Mucosa of stomach (tissue), 1 donor: Measurements from ENCODE around the gene ZMIZ1.
A peak's percentile ranks its signal among the peaks of the same experiment; 100 is the strongest.
"Not testable (repeated sequence)": the region's sequence is repeated elsewhere in the genome, so short reads cannot be mapped to it uniquely, and the experiment has no call there.

Experiments used
- H3K27me3 ChIP-seq: one replicate; pipeline ENCODE4 v1.7.0; 2013; ENCODE audit warnings: mild to moderate bottlenecking, low read length; ENCODE audit not compliant: control insufficient read depth, insufficient read depth
- H3K36me3 ChIP-seq: one replicate; pipeline ENCODE4 v1.7.0; 2013; ENCODE audit warnings: low read length; ENCODE audit not compliant: control insufficient read depth, insufficient read depth
- H3K4me1 ChIP-seq: one replicate; pipeline ENCODE4 v1.7.0; 2013; ENCODE audit warnings: mild to moderate bottlenecking, low read length; ENCODE audit not compliant: control insufficient read depth, insufficient read depth
- H3K4me3 ChIP-seq: one replicate; pipeline ENCODE4 v1.7.0; 2013; ENCODE audit warnings: low read length
- H3K9ac ChIP-seq: one replicate; pipeline ENCODE4 v1.7.0; 2013; ENCODE audit warnings: mild to moderate bottlenecking, low read length, moderate library complexity
- H3K9me3 ChIP-seq: one replicate; pipeline ENCODE4 v1.7.0; 2013; ENCODE audit warnings: mild to moderate bottlenecking, low read length, moderate library complexity; ENCODE audit not compliant: control insufficient read depth
- donor health status: Pancreatic carcinoma.

The ZMIZ1 gene

DNA sequence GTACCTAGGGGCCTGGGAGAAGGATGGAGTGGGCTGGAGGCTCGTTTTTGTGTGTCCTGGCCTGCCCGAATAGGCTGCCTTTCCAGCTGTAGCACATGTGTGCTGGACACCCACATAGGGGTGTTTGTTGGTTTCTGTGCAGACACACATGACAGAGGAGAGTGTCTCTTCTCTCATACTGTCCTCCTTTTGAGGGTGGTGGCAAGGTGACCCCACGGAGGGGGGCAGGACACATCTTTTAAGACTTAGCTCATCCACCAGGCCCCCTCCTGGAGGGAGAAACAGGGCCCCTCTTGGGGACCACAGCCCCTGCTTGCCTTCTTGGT, 206.3 kb downstream of the ZMIZ1 start:
- Histone ChIP-seq H3K36me3 (peaks cover 10% of the 10 kb centered on the region), H3K9me3 (no peaks in the 10 kb centered on the region), H3K9ac (no peak overlapping the region), H3K27me3 (no peaks in the 10 kb centered on the region), H3K4me1 (peaks cover 59% of the 10 kb centered on the region), H3K4me3 (no peak overlapping the region)

DNA sequence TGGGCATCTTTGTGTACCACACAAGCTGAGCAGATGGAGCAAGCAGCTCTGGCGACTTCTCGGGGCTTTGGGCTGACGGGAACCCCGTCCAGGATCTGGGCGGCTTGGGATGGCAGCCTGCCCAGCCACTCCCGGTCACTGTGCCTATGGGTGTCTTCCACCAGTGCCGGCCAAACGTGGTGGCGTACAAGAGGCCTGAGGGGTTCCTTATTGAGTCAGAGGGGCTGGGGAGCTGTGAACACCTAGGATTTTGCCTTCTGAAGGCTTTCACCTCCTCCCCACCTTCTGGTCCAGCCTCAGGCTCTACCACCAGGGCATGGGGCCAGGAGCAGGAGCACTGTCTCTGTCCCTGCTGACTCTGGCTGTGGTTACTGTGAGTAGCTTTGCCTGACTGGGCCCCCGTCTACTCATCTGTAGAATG, 206.7 kb downstream of the ZMIZ1 start:
- Histone ChIP-seq H3K9me3 (no peaks in the 10 kb centered on the region), H3K4me3 (no peak overlapping the region), H3K36me3 (peaks cover 6% of the 10 kb centered on the region), H3K27me3 (no peaks in the 10 kb centered on the region), H3K4me1 (peaks cover 55% of the 10 kb centered on the region), H3K9ac (no peak overlapping the region)

DNA sequence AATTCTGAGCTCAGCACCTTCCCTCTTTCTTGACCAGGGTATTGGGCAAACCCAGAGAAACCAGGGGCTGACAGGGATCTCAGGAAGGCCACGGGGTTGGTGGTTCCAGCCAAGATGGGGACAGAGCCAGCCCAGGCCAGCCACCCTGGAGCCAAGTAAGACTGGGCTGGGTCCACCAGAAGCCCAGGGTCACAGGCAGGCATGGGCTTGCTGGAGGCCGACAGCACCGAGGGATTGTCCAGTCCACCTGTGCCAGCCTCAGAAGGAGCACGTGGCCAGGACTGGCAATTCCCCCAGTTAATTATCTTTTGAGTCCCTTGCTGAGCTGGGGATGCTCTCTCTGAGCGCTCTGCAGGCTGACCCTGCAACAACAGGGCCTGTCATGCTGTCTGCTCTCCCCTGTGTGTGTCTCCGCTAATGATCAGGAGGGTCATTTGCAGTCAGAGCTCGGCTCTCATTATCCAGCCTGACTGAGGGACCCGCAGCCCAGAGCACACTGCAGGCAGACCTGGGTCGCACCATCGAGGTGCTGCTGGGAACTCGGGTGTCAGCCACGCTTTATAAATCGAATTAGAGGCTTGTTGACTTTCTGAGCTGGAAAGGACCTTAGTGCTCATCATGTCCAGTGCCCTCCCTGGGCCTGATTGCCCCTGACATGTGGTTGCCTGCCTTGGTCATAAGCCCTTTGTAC, 209.0 kb downstream of the ZMIZ1 start:
- H3K36me3 ChIP-seq, result peaks cover 6% of the 10 kb centered on the region
- no peak overlapping the region for H3K9ac ChIP-seq
- no peak overlapping the region for H3K4me3 ChIP-seq
- no peaks in the 10 kb centered on the region for H3K9me3 ChIP-seq
- peaks cover 34% of the 10 kb centered on the region for H3K4me1 ChIP-seq
- H3K27me3 ChIP-seq, result no peaks in the 10 kb centered on the region

DNA sequence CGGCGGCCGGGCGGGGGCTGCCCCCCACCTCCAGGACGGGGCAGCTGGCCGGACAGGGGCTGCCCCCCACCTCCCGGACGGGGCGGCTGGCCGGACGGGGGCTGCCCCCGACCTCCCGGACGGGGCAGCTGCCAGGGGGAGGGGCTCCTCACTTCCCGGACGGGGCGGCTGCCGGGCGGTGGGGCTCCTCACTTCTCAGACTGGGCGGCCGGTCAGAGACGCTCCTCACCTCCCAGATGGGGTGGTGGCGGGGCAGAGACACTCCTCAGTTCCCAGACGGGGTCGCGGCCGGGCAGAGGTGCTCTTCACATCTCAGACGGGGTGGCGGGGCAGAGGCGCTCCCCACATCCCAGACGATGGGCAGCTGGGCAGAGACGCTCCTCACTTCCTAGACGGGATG, 210.3 kb downstream of the ZMIZ1 start:
- H3K4me3 ChIP-seq, H3K36me3 ChIP-seq: not testable (repeated sequence)
- peaks cover 23% of the 10 kb centered on the region for H3K4me1 ChIP-seq

DNA sequence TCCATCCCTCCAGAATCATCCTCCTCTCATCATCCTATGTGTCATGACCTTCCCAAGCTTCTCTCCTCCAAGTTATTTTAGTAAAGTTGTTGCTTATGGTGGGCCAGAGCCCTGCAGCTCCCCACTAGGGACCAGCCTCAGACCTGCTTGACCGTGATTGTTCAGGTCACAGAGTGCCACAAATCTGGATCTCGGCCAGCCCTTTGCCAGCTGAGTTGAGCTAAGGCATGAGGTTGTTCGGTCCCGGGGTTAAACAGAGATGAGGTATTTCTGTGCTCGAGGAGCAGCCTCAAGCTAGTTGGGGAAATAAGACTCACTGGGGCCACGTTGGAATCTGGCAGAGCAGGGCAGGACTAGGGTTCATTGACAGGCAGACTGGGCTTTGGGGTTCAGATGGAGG, 212.2 kb downstream of the ZMIZ1 start:
- Histone ChIP-seq H3K27me3 (no peaks in the 10 kb centered on the region), H3K9me3 (no peaks in the 10 kb centered on the region), H3K4me1 (peaks cover 15% of the 10 kb centered on the region), H3K36me3 (peaks cover 6% of the 10 kb centered on the region), H3K4me3 (no peak overlapping the region), H3K9ac (no peak overlapping the region)

More for the DNA sequence above, 210.3 kb downstream of the ZMIZ1 start:
- not testable (repeated sequence) for H3K9me3 ChIP-seq, H3K9ac ChIP-seq, H3K27me3 ChIP-seq

DNA sequence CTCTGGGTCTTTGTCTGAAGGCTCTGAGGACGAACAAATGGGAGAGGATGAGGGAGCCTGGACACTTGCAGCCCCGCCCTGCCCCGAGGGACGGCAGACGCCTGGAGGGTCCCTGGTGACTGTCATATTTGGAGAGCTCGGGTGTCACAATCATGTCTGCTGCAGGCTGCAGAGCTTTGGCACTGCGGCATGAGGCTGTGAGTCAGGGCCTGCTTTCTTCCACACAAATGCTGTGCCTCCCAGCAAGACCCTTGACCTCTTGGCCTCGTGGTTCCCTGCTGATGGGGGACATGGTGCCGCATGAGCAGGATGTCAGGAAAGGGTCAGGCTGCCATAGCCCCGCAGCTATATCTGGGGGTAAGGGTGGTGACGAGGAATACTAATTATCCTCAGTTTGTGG, 213.6 kb downstream of the ZMIZ1 start:
- Histone ChIP-seq H3K9ac (no peak overlapping the region), H3K27me3 (no peaks in the 10 kb centered on the region), H3K9me3 (no peaks in the 10 kb centered on the region), H3K4me1 (peaks cover 13% of the 10 kb centered on the region), H3K36me3 (peaks cover 6% of the 10 kb centered on the region), H3K4me3 (no peak overlapping the region)

DNA sequence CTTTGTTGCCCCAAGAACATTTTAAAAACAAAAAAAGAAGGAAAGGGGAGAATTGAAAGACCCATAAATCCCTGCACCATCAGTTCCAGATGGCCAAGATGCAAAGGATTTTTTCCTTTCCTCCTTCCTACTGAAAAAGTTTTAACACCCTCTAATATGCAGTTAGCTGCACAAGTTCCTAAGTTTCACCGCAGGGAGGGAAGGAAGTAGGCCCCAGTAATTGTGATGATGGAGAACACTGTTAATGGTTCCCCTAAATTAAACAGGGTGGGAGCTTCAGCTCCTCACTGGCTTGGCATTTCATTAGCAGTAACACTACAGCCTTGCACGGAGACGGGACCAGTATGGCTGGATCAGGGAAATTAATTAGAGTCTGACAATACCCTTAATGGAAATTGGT, 214.8 kb downstream of the ZMIZ1 start:
- no peak overlapping the region for H3K4me3 ChIP-seq
- peaks cover 24% of the 10 kb centered on the region for H3K4me1 ChIP-seq
- H3K36me3 ChIP-seq, result no peaks in the 10 kb centered on the region
- H3K9me3 ChIP-seq, result no peaks in the 10 kb centered on the region
- H3K27me3 ChIP-seq, result no peaks in the 10 kb centered on the region
- no peak overlapping the region for H3K9ac ChIP-seq

DNA sequence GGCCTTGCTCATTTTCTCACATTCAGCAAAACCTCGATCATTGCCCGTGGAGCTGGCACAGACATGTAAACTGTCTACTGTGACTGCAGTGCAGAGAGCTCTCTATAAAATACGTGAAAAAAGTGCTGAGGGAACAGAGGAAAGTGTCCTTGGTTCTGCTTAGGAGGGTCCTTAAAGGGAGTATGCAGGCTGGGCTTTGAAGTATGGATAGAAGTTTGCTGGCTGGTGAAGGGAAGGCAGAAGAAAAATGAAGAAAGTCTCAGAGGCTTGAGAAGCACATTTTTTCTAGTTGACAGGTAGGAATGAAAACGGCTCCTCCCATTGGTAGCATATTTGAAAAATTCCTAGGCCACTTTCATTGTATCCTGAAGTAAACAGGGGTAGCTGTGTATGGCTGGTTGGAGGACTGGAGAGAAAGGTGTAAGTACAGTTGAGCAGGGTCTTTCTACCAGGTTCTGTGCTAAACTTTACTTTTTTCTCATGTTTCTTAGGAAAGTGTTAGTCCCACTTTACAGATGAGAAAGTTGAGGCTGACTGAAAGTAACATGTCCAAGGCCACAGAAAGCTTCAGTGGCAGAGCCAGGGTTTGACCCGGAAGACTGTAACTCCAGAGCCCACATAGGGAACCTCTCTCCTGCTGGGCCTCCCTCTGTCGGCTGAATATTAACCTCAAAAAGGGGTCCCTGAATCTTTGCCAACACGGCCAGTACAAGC, 215.5 kb downstream of the ZMIZ1 start:
- H3K9me3 ChIP-seq, result no peaks in the 10 kb centered on the region
- no peak overlapping the region for H3K4me3 ChIP-seq
- no peaks in the 10 kb centered on the region for H3K27me3 ChIP-seq
- peaks cover 31% of the 10 kb centered on the region for H3K4me1 ChIP-seq
- H3K9ac ChIP-seq, result no peak overlapping the region
- no peaks in the 10 kb centered on the region for H3K36me3 ChIP-seq

DNA sequence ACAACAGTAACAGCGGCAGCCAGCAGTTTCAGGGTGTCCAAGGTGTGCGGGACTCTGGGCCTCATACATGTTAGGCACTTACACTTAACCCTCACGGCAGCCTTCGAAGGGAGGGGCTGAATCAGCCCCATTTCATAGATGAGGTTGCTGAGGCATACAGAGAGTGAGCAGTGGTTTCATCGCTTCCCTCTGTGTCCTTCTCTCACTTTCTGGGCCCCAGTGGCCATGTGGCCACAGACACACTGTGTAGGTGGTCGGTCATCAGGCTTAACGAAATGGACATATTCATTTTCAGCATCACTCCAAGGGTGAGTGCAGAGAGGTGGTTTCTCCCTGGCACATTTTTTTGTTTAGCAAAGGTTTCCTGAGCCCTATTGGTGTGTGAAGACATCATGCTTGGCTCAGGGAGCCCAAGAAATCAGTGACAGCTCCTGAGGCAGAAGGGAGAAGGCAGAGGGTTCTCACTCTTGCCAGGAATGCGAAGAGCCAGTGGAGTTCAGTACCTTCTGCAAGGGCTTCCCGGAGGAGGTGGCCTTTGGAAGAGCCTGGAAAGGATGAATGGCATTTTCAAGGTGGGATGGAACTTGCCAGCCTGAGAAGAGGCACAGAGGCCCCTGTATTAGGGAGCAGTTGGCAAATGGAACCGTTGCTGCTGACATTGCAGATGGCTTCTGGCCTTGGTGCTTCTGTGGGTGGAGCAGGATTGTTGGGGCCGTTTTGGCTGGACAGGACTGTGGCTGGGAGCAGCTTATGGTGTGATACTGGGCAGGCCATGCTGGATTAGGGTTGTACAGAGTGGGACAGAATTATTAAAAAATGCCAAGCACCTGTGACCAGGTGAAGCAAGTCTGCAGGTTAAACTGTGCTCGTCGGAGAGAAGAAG, 216.8 kb downstream of the ZMIZ1 start:
- H3K9me3 ChIP-seq, result no peaks in the 10 kb centered on the region
- no peak overlapping the region for H3K9ac ChIP-seq
- H3K36me3 ChIP-seq, result no peaks in the 10 kb centered on the region
- H3K27me3 ChIP-seq, result no peaks in the 10 kb centered on the region
- H3K4me3 ChIP-seq, result no peak overlapping the region
- peaks cover 44% of the 10 kb centered on the region for H3K4me1 ChIP-seq

DNA sequence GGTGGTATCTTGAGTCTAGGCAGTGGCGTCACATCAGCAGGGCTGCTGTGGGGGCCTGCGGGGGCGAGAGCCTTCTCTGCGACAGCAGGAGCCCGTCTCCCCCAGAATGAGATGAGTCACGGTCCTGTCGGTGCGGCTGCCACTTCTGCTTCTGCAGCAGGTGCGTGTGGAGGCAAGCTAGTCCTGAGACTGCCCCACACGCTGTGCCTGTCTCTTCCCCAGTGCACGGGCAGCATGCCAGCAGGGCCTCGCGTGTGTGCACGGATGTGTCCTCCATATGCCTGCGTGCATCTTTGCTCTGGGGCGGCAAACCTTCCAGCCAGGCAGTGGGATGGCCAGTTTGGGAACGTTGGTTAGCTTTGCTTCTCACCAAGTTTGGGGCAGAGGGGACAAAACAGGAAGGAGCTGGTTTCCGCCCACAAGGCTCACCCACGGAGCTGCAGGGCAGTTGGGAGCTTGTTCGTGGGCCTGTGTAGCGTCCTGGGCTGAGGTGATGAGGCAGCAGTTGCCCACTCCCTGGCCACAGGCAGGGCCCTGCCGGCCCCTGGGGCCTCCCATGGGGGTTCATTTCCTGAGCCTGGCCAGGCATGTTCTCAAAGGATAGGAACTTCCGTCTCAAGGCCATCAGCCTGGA, 217.7 kb downstream of the ZMIZ1 start:
- H3K9me3 ChIP-seq, result no peaks in the 10 kb centered on the region
- no peak overlapping the region for H3K4me3 ChIP-seq
- peaks cover 45% of the 10 kb centered on the region for H3K4me1 ChIP-seq
- no peaks in the 10 kb centered on the region for H3K27me3 ChIP-seq
- no peaks in the 10 kb centered on the region for H3K36me3 ChIP-seq
- no peak overlapping the region for H3K9ac ChIP-seq

DNA sequence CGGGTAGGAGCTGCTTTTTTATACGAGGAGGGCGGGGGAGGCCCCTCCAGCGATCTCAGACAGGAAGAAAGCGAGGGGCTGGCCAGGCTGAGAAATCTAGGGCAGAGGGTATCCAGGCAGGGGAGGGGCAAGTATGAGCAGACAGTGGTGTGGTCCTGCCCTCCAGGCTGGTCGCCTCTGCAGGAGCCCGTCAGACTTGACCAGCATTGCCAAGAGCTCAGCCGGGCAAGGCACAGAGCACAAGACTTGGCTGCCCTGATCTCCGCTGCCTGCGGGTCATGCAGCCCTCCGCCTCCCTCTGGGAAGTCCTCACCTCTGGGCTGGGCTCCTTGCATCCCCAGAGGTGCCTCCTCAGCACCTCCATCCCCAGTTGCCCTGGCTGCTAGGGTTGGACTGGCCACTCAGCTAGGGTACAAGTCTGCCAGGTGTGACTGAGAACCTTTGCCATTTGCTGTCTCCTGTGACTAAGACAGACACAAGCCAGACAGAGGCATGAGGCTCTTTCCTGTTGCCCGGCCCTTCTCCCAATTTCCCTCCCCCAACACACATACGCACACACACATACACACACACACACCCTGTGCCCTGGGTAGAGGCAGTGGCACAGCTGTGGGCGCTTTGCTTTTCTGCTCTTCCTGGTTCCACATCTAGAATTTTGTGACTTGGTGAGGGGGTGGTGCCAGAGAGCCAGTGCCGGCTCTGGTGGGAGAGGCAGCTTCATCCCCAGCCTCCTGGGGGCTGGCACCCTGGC, 219.4 kb downstream of the ZMIZ1 start:
- Histone ChIP-seq H3K4me1 (peaks cover 62% of the 10 kb centered on the region), H3K27me3 (no peaks in the 10 kb centered on the region), H3K9me3 (no peaks in the 10 kb centered on the region), H3K9ac (peak overlapping the region; percentile 20), H3K4me3 (no peak overlapping the region), H3K36me3 (no peaks in the 10 kb centered on the region)
